NCI-H82 treated with DMSO at 0.1 percent for 48 hours (cell line): Measurements from ENCODE around the gene HBB.
"Not testable (repeated sequence)": the region's sequence is repeated elsewhere in the genome, so short reads cannot be mapped to it uniquely, and the experiment has no call there.

Experiments used
- DNase-seq: peaks from one replicate; lab custom pipeline; 2025; ENCODE audit not compliant: unreplicated experiment; lab: John Stamatoyannopoulos, UW

HBB gene

DNA sequence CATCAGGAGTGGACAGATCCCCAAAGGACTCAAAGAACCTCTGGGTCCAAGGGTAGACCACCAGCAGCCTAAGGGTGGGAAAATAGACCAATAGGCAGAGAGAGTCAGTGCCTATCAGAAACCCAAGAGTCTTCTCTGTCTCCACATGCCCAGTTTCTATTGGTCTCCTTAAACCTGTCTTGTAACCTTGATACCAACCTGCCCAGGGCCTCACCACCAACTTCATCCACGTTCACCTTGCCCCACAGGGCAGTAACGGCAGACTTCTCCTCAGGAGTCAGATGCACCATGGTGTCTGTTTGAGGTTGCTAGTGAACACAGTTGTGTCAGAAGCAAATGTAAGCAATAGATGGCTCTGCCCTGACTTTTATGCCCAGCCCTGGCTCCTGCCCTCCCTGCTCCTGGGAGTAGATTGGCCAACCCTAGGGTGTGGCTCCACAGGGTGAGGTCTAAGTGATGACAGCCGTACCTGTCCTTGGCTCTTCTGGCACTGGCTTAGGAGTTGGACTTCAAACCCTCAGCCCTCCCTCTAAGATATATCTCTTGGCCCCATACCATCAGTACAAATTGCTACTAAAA is at the start of gene HBB:
HBB (minus strand) TSS at position 340 of the 579 bp plus-strand sequence; CDS start at position 290, 50 bp downstream.
- DNase-seq = no peak

DNA sequence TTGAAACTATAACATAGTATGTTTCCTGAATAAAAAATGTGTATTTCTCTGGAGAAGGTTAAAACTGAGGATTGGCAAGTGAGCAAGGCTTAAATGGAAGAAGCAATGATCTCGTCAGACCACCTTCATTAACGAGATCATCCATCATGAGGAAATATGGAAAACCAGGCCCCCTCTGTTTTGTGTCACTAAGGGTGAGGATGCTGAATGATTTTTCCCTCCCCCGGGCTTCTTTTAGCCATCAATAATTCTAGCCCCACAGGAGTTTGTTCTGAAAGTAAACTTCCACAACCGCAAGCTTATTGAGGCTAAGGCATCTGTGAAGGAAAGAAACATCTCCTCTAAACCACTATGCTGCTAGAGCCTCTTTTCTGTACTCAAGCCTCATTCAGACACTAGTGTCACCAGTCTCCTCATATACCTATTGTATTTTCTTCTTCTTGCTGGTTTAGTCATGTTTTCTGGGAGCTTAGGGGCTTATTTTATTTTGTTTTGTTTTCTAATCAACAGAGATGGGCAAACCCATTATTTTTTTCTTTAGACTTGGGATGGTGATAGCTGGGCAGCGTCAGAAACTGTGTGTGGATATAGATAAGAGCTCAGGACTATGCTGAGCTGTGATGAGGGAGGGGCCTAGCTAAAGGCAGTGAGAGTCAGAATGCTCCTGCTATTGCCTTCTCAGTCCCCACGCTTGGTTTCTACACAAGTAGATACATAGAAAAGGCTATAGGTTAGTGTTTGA is 48.7 kb upstream of the HBB start:
- no peak for DNase-seq

DNA sequence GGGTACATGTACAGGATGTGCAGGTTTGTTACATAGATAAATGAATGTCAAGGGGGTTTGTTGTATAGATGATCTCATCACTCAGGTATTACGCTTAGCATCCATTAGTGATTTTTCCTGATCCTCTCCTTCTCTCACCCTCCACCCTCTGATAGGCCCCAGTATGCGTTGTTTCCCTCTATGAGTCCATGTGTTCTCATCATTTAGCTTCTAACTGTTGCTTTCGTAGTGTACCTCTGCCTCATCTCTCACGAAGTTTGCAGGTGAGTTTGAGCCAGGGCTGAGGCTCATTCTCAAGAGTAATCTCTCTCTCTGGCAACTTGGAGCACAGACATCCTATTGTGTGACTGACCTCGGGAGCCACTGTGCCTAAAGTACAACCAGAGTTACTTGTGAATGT is 47.5 kb upstream of the HBB start:
- no peak for DNase-seq

DNA sequence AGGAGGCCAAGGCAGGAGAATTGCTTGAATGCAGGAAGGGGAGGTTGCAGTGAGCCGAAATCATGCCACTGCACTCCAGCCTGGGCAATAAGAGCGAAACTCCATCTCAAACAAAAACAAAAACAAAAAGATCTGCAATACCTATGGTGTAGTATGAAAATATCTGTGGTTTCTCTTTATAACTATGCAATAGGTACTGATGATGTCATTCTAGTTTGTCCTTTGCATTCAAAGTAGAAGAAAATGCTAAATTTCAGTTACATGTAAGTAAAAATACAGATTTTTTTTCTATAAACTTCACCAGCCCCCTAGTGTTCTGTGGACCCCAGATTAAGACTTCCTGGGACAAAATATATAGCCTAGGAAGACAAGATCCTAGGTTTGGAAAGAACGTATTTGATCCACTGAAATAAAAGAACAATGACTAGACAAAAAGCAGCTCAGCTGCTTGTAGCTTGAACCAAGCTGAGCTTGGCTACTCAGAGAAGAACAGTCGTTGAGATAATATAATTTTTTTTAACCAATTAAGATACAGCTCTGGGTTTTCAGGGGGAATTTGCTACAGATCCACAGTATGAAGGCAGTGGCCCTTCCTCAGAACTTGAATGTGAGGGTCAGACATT is 45.6 kb upstream of the HBB start:
- DNase-seq = no peak

DNA sequence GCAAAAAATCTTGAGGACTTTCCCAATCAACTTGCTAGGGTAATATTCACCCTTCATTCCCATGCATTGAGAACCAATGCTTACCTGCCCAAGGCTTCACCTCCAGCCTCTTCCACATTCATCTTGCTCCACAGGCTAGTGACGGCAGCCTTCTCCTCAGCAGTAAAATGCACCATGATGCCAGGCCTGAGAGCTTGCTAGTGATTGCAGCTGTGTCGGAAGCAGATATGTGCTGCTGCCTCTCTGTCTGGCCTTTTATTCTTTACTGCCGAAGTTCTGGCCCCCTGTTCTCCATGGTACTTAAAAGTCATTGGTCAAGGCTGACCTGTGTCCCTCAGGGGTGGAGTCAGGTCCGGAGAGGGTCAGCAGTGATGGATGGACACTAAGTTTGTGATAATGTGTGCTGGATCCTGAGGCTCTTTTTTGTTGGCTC is 42.9 kb upstream of the HBB start, which contains the start of gene HBE1:
HBE1 (minus strand) TSS at position 231 of the 433 bp plus-strand sequence; CDS start at position 176, 55 bp downstream.
- no peak for DNase-seq

DNA sequence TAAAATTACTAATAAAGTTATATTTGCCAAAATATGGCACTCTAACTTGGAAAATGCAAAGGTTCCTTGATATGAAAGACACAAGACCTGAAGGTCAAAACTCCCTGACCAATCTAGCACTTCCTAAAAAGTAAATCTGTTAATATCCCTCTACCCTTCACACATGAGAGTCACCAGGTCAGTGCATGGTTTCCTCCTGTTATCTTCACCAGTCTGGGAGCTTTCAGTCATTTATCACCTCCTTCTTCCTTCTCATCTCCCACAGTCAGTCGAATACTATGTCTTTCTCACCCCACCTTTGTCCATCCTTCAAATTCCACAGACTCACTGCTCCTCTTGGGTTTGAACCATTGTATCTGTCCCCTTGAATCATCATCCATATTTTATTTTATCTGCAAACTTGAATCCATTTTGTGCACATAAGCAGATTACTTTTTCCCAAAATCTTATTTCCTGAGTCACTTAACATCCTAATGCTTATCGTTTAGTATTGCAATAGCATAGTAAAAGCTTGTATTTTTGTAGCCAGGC is 40.2 kb upstream of the HBB start:
- DNase-seq = no peak

DNA sequence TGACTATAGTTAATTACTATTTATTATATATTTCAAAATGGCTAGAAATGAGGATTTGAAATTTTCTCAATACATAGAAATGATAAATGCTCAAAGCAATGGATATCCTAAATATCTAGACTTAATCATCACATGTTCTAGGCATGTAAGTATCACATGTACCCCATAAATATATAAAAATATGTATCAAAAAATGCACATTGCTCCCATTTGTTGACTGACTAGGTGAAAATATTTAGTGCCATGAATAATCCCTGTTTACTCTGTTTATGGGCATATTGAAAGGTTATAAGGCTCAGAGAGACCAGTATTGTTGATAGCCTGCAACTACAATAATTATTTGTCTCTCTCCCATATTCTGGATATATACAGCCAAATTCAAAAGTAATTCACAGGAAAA is 39.7 kb upstream of the HBB start:
- no peak for DNase-seq

DNA sequence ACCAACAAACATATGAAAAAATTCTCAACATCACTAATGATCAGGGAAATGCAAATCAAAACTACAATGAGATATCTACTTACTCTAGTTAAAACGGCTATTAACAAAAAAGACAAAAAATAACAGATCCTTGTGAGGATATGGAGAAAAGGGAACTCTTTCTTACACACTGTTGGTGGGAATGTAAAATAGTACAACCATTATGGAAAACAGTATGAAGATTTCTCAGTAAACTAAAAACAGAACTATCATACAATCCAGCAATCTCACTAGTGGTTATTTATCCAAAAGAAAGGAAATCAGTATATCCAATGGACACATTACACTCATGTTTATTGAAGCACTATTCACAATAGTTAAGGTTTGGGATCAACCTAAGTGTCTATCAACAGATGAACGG is 39.0 kb upstream of the HBB start:
- no peak for DNase-seq

DNA sequence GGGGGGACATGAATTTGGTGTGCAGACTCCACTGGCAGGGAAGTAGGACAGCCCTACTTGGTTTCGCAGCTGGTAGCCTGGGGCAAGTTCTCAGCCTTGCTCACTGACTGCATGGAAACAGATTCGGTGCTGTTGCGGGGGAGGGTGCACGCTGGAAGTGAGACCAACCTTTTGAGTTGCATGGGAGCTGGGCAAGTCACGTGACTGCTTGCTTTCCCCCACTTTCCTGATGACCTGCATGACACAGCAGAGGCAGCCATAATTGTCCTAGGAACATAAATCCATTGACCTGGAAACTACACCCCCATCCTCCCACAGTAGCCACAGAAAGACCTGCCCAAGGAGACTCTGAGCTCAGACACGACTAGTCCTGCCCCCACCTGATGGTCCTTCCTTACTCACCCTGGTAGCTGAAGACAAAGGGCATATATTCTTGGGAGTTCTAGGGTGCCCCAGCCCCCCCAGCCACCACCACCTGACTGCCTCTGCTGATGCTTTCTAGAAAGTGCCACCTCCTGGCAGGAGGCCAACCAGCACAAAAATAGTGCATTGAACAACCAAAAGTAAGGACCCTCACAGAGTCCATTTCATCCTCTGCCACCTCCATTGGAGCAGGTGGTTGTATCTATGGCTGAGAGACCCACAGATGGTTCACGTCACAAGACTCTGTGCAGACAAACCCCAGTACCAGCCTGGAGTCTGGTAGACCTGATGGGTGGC is 31.8 kb upstream of the HBB start:
- DNase-seq = no peak

DNA sequence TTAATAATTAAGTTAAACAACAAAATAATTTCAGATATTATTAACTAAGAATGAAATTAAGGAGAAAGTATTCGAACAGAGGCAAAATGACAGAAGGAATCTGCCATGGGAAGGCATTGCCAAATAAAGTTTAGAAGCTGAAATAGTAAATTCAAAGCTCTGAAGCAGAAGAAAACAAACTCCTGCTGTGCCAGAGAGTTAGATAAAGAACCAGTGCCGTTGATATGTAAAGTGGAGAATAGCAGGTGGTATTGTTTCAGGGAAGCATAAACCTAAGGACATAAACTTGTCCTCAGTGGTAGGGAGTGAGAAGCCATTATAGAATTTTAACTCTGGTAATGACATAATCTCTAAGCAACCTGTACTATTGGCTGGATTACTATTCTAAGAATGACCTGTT is 30.4 kb upstream of the HBB start:
- DNase-seq = no peak

DNA sequence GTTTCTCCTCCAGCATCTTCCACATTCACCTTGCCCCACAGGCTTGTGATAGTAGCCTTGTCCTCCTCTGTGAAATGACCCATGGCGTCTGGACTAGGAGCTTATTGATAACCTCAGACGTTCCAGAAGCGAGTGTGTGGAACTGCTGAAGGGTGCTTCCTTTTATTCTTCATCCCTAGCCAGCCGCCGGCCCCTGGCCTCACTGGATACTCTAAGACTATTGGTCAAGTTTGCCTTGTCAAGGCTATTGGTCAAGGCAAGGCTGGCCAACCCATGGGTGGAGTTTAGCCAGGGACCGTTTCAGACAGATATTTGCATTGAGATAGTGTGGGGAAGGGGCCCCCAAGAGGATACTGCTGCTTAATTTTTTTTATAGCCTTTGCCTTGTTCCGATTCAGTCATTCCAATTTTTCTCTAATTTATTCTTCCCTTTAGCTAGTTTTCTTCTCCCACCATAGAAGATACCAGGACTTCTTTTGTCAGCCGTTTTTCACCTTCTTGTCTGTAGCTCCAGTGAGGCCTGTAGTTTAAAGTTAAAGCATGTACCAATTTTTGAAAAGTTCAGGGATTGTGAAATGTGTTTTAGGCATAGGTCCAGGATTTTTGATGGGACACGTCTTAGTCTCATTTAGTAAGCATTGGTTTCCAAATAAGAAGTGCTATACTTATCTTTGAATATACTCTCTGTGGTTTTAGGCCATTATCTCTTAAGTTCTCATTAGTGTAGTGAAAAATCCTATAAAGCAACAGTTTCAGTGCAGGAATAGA is 28.0 kb upstream of the HBB start, which contains the start of gene HBG2:
HBG2 (minus strand) TSS at position 136 of the 768 bp plus-strand sequence; CDS start at position 83, 53 bp downstream.
- not testable (repeated sequence) for DNase-seq

DNA sequence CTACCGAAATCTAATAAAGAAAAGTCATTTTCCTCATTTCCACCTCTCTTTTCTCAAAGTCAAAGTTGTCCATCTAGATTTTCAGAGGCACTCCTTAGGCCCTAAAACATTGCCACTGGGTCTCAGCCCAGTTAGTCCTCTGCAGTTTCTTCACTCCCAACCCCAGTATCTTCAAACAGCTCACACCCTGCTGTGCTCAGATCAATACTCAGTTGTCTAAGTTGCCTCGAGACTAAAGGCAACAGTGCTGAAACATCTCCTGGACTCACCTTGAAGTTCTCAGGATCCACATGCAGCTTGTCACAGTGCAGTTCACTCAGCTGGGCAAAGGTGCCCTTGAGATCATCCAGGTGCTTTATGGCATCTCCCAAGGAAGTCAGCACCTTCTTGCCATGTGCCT is 27.2 kb upstream of the HBB start:
- not testable (repeated sequence) for DNase-seq

DNA sequence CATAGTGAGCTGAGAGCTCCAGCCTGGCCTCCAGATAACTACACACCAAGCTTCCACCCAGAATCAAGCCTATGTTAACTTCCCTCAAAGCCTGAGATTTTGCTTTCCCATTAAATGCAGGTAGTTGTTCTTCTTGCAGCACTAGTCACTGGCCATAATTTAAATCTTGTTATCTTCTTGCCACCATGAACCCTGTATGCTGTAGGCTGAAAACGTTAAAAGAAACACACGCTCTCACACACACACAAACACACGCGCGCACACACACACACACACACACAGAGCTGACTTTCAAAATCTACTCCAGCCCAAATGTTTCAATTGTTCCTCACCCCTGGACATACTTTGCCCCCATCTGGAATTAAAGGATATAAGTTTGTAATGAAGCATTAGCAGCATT is 26.6 kb upstream of the HBB start:
- not testable (repeated sequence) for DNase-seq

DNA sequence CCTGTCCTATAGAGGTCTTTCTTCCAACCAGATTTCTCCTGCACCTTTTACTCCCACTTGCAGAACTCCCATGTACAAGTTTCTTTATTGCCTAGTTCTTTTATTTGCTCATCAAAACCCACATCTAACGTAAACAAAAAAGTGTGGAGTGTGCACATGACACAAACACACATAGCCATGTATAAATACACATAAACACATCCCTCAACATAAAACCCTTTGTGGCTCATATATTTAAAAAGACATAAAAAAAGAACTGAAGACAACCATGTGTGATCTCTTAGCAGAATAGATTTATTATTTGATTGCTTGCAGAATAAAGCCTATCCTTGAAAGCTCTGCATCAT is 26.0 kb upstream of the HBB start:
- no peak for DNase-seq

DNA sequence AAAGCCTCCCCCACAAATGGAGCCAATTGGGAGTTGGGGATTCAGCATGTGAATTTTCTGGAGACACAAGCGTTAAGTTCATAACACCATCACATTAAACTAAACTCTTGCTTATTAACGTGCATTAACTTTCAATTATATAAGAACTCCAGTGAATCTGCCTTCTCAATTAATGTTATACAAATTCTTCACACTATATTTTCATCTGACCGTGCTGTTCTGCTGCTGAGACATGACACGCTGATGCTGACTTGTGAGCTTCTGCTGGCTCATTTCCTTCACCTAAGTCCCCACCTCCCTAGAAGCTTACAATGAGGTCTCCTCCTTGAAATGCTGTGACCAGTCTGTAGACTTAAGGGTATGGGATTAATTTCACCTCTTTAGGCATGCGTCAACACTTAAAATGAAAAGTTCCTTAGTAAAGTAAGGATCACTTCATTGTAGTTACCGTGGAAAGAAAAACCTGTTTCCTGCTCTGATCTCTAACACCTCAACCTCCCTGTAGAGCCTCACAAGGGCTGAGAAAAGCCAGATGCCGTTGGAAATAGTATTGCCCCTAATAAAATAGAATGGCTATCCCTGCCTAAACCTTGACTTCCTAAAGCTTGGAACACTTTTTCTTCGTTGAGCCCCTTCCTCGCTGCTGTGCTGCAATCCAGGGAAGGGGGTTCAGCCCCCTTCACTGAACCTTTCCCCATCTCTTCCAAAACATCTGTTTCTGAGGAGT is 25.5 kb upstream of the HBB start:
- no peak for DNase-seq

DNA sequence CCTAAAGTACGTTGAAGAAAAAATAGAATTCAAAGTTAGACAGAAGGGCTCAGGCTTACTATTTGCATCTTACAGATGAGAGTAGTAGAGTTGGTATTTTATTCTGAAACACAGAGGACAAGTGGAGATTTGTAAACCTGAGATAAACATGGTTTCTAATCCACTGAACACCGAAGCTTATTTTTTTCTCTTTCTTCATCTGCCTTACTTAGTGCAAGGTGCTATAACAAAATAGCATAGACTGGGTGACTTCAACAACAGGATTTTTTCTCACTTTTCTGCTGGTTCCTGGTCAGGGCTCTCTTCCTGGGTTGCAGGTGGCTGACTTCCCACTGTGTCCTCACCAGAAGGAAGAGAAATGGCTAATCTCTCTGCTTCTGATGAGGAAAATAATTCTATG is 24.9 kb upstream of the HBB start:
- DNase-seq = no peak

DNA sequence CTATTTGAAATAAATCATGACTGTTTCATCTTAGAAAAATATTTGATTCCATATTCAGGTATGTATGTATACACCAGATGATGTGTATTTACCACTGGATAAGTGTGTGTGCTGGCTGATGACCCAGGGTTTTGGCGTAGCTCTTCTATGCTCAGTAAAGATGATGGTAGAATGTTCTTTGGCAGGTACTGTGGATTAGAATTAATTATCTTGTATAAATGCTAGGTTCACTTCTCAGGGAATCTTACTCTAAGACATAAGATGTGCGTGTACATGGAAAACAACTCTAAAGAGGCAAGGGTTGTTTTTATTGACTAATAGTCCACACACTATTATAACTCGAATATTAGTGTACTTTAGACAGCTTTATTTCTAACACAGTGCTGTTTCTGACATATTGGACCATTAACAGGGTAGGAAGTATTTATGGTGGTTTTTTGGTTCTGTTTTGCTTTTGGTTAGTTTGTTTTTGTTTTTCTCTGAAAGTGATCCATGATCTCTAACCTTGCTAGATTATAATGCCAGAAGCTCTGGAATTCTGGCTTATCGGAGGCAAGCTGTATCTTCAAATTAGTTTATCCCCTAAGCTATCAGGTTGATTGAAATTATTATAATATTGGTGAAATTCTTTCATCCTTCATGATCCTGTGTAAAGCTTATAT is 23.8 kb upstream of the HBB start:
- DNase-seq = no peak

DNA sequence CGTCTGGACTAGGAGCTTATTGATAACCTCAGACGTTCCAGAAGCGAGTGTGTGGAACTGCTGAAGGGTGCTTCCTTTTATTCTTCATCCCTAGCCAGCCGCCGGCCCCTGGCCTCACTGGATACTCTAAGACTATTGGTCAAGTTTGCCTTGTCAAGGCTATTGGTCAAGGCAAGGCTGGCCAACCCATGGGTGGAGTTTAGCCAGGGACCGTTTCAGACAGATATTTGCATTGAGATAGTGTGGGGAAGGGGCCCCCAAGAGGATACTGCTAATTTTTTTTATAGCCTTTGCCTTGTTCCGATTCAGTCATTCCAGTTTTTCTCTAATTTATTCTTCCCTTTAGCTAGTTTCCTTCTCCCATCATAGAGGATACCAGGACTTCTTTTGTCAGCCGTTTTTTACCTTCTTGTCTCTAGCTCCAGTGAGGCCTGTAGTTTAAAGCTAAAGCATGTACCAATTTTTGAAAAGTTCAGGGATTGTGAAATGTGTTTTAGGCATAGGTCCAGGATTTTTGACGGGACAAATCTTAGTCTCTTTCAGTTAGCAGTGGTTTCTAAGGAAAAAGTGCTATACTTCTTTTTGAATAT is 23.0 kb upstream of the HBB start, which contains the start of gene HBG1:
HBG1 (minus strand) TSS at position 51 of the 590 bp plus-strand sequence. CDS start 53 bp downstream, outside the sequence.
- not testable (repeated sequence) for DNase-seq

DNA sequence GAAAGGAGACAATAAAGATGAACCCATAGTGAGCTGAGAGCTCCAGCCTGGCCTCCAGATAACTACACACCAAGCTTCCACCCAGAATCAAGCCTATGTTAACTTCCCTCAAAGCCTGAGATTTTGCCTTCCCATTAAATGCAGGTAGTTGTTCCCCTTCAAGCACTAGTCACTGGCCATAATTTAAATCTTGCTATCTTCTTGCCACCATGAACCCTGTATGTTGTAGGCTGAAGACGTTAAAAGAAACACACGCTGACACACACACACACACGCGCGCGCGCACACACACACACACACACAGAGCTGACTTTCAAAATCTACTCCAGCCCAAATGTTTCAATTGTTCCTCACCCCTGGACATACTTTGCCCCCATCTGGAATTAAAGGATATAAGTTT is 21.6 kb upstream of the HBB start:
- DNase-seq = not testable (repeated sequence)
